GM19193 (cell line): ENCODE measurements around the gene FBXW7.

Source experiments
- POLR2A ChIP-seq: IDR thresholded peaks from 4 replicates; pipeline ENCODE4 v1.6.1; 2011; ENCODE audit not compliant: insufficient read depth, insufficient read length; ENCODE audit errors: extremely low read depth

Gene FBXW7

GRCh38 chr4:152401424-152401823 lies 134.5 kb downstream of the FBXW7 start:
- no peak for TF ChIP-seq POLR2A

- TF ChIP-seq POLR2A = no peak
These were observed 136.6 kb downstream of the FBXW7 start for GRCh38 chr4:152399246-152399645.

GRCh38 chr4:152398060-152398459 lies 137.8 kb downstream of the FBXW7 start:
- TF ChIP-seq POLR2A = no peak

- no peak for TF ChIP-seq POLR2A
These were observed 141.1 kb downstream of the FBXW7 start for GRCh38 chr4:152394791-152395190.

GRCh38 chr4:152392079-152392478 lies 143.8 kb downstream of the FBXW7 start:
- TF ChIP-seq POLR2A = no peak

- no peak for TF ChIP-seq POLR2A
These were observed 145.7 kb downstream of the FBXW7 start for GRCh38 chr4:152390216-152390615.

GRCh38 chr4:152389359-152389758 lies 146.5 kb downstream of the FBXW7 start:
- TF ChIP-seq POLR2A = no peak

GRCh38 chr4:152385551-152385950 lies 150.3 kb downstream of the FBXW7 start:
- no peak for TF ChIP-seq POLR2A

GRCh38 chr4:152382057-152382785 lies 153.7 kb downstream of the FBXW7 start:
- TF ChIP-seq POLR2A = no peak

- no peak for TF ChIP-seq POLR2A
These were observed 155.0 kb downstream of the FBXW7 start for GRCh38 chr4:152380919-152381318.

GRCh38 chr4:152380185-152380584 lies 155.7 kb downstream of the FBXW7 start:
- no peak for TF ChIP-seq POLR2A

GRCh38 chr4:152374606-152375285 lies 161.1 kb downstream of the FBXW7 start:
- TF ChIP-seq POLR2A = no peak

- TF ChIP-seq POLR2A = no peak
These were observed 161.7 kb downstream of the FBXW7 start for GRCh38 chr4:152374153-152374552.

- TF ChIP-seq POLR2A = no peak
These were observed 163.4 kb downstream of the FBXW7 start for GRCh38 chr4:152372444-152372843.

- no peak for TF ChIP-seq POLR2A
These were observed 166.0 kb downstream of the FBXW7 start for GRCh38 chr4:152369902-152370295.

- no peak for TF ChIP-seq POLR2A
These were observed 166.5 kb downstream of the FBXW7 start for GRCh38 chr4:152369203-152369901.
